Measurements from ENCODE around the gene LMNTD2.

LMNTD2 gene

GRCh38 chr11:567629-568292 lies 7.2 kb upstream of the LMNTD2 start:
- DNase-seq (ENCODE audit: low spot score), result no peak

GRCh38 chr11:567011-567628 lies 6.6 kb upstream of the LMNTD2 start:
- DNase-seq (ENCODE audit: low spot score), result no peak

GRCh38 chr11:565921-566509 lies 5.5 kb upstream of the LMNTD2 start:
- no peak for DNase-seq (ENCODE audit: low spot score)

- DNase-seq (ENCODE audit: low spot score), result peak; percentile 47
Observed at GRCh38 chr11:563812-564578, 3.5 kb upstream of the LMNTD2 start.

GRCh38 chr11:563066-563811 lies 2.7 kb upstream of the LMNTD2 start:
- no peak for DNase-seq (ENCODE audit: low spot score)

- DNase-seq (ENCODE audit: low spot score), result no peak
Observed at GRCh38 chr11:562046-562645, 1.6 kb upstream of the LMNTD2 start.

- DNase-seq (ENCODE audit: low spot score), result no peak
Observed at GRCh38 chr11:561148-562003, 838 bp upstream of the LMNTD2 start.

- DNase-seq (ENCODE audit: low spot score), result no peak
Observed at GRCh38 chr11:559712-560304, 730 bp downstream of the LMNTD2 start.

GRCh38 chr11:559020-559620 lies 1.4 kb downstream of the LMNTD2 start:
- no peak for DNase-seq (ENCODE audit: low spot score)

- DNase-seq (ENCODE audit: low spot score), result no peak
Observed at GRCh38 chr11:558503-558902, 2.0 kb downstream of the LMNTD2 start.

- DNase-seq (ENCODE audit: low spot score), result no peak
Observed at GRCh38 chr11:557328-558132, 3.0 kb downstream of the LMNTD2 start.

- no peak for DNase-seq (ENCODE audit: low spot score)
Observed at GRCh38 chr11:556662-557256, 3.8 kb downstream of the LMNTD2 start.

- peak; percentile 65 for DNase-seq (ENCODE audit: low spot score)
Observed at GRCh38 chr11:555780-556661, 4.5 kb downstream of the LMNTD2 start.

GRCh38 chr11:555227-555779 lies 5.2 kb downstream of the LMNTD2 start:
- DNase-seq (ENCODE audit: low spot score), result no peak

GRCh38 chr11:554428-555226 lies 5.9 kb downstream of the LMNTD2 start:
- peak; percentile 86 for DNase-seq (ENCODE audit: low spot score)

GRCh38 chr11:553988-554340 lies 6.6 kb downstream of the LMNTD2 start:
- DNase-seq (ENCODE audit: low spot score), result no peak
